ENCODE data around the gene FAM9C.
A peak's percentile ranks its signal among the peaks of the same experiment; 100 is the strongest.

FAM9C gene

GRCh38 chrX:13080128-13080795 lies 35.8 kb upstream of the FAM9C start:
- Histone ChIP-seq H2AFZ (ENCODE audit: low read depth, low read length) (no peak overlapping the region), H3K79me1 (replicated peaks; ENCODE audit: low read length, poor library complexity, severe bottlenecking) (no peaks in the 10 kb centered on the region), H2BK120ac (ENCODE audit: low read depth, low read length) (no peak overlapping the region), H3K27me3 (ENCODE audit: control insufficient read depth in 1 of 2, insufficient read depth in 1 of 2, low read length in 2 of 2) (peaks cover 0 to 5% of the 10 kb centered on the region in 2 experiments), H3K4me3 (ENCODE audit: insufficient read depth in 1 of 2, low read depth in 1 of 2, low read length in 2 of 2) (no peak overlapping the region), H3K4ac (ENCODE audit: low read depth in 1 of 2, low read length in 2 of 2) (no peak overlapping the region), H3K4me2 (ENCODE audit: low read length, poor library complexity, severe bottlenecking) (no peak overlapping the region), H3K36me3 (ENCODE audit: control insufficient read depth in 1 of 2, insufficient read depth in 2 of 2, low read depth in 1 of 2, low read length in 2 of 2) (no peaks in the 10 kb centered on the region), H2BK5ac (ENCODE audit: low read depth, low read length, poor library complexity, severe bottlenecking) (no peak overlapping the region), H3K27ac (ENCODE audit: low read length, poor library complexity, severe bottlenecking) (no peak overlapping the region), H3K9ac (ENCODE audit: low read length) (no peak overlapping the region), H3K23ac (ENCODE audit: low read length in 2 of 2) (no peak overlapping the region), H4K8ac (ENCODE audit: low read length) (no peak overlapping the region), H2BK12ac (ENCODE audit: low read length in 2 of 2) (no peak overlapping the region), H3K9me3 (ENCODE audit: control insufficient read depth, low read length) (no peaks in the 10 kb centered on the region), H4K91ac (ENCODE audit: low read length) (no peak overlapping the region), H3K4me1 (ENCODE audit: control insufficient read depth, insufficient read depth, low read depth, low read length) (peaks cover 4% of the 10 kb centered on the region), H3K14ac (ENCODE audit: low read length in 2 of 2) (no peak overlapping the region), H2AK5ac (ENCODE audit: low read length, severe bottlenecking) (no peak overlapping the region), H3K18ac (ENCODE audit: low read depth in 1 of 2, low read length in 2 of 2) (no peak overlapping the region), H2BK15ac (ENCODE audit: low read depth, poor library complexity, severe bottlenecking) (no peak overlapping the region)
- WGBS, result 100% methylated on average over 1 of the region's 4 CpGs
- DNase-seq, result no peak

DNA sequence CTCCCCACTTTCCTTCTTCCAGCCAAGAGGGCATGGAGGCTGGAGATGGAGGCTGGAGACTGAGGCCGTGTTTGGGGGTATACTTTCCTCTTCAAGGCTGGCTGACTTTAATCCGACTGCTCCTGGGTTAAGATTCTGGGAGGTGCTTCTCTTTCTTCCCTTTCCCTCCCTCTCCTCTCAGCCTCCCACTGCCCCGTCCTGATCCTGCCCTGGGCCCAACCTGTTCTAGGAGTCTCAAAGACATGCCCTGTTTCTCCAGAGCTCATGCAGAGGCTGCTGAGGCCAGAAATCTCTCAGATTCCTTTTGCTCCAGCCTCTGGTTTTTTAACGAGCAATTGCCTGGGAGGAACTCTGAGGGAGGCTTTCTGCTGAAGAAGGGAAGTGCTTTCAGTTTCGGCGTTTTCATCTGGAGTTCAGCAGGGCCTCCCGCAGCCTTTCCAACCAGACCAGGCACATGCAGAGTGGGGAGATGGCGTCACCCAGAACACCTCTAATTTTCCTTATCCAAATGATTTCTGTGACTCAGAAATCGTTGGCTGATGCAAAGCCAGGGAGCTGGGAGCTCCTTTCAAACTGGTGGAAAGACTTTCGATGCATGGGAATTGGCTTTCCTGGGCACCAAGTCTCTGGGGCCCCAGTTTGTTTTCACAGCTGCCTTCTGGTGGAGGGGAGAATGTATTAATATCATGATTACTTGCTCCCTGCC lies 34.5 kb upstream of the FAM9C start:
- DNase-seq, result peak; percentile 85
- H3K4me3 ChIP-seq (ENCODE audit: insufficient read depth in 1 of 2, low read depth in 1 of 2, low read length in 2 of 2), result peak overlapping the region in 1 of 2 experiments; percentile 42

GRCh38 chrX:13077168-13077567 lies 32.7 kb upstream of the FAM9C start:
- no peak overlapping the region for H2BK120ac ChIP-seq (ENCODE audit: low read depth, low read length)
- H3K27me3 ChIP-seq (ENCODE audit: control insufficient read depth in 1 of 2, insufficient read depth in 1 of 2, low read length in 2 of 2), result peaks cover 0 to 3% of the 10 kb centered on the region in 2 experiments
- H3K4ac ChIP-seq (ENCODE audit: low read depth in 1 of 2, low read length in 2 of 2), result no peak overlapping the region
- 8% methylated on average over 2 of the region's 2 CpGs for WGBS
- H3K4me3 ChIP-seq (ENCODE audit: insufficient read depth in 1 of 2, low read depth in 1 of 2, low read length in 2 of 2), result no peak overlapping the region
- H2BK15ac ChIP-seq (ENCODE audit: low read depth, poor library complexity, severe bottlenecking), result no peak overlapping the region
- H2BK5ac ChIP-seq (ENCODE audit: low read depth, low read length, poor library complexity, severe bottlenecking), result no peak overlapping the region
- H3K4me1 ChIP-seq (ENCODE audit: control insufficient read depth, insufficient read depth, low read depth, low read length), result peaks cover 4% of the 10 kb centered on the region
- no peak overlapping the region for H2AK5ac ChIP-seq (ENCODE audit: low read length, severe bottlenecking)
- no peaks in the 10 kb centered on the region for H3K36me3 ChIP-seq (ENCODE audit: control insufficient read depth in 1 of 2, insufficient read depth in 2 of 2, low read depth in 1 of 2, low read length in 2 of 2)
- no peaks in the 10 kb centered on the region for H3K9me3 ChIP-seq (ENCODE audit: control insufficient read depth, low read length)
- H3K14ac ChIP-seq (ENCODE audit: low read length in 2 of 2), result no peak overlapping the region
- no peak overlapping the region for H3K27ac ChIP-seq (ENCODE audit: low read length, poor library complexity, severe bottlenecking)
- peak; percentile 73 for DNase-seq
- no peak overlapping the region for H3K4me2 ChIP-seq (ENCODE audit: low read length, poor library complexity, severe bottlenecking)
- no peak overlapping the region for H4K8ac ChIP-seq (ENCODE audit: low read length)
- no peak overlapping the region for H3K9ac ChIP-seq (ENCODE audit: low read length)
- H3K79me1 ChIP-seq (replicated peaks; ENCODE audit: low read length, poor library complexity, severe bottlenecking), result no peaks in the 10 kb centered on the region
- H3K23ac ChIP-seq (ENCODE audit: low read length in 2 of 2), result no peak overlapping the region
- no peak overlapping the region for H2BK12ac ChIP-seq (ENCODE audit: low read length in 2 of 2)
- H4K91ac ChIP-seq (ENCODE audit: low read length), result no peak overlapping the region
- no peak overlapping the region for H2AFZ ChIP-seq (ENCODE audit: low read depth, low read length)
- H3K18ac ChIP-seq (ENCODE audit: low read depth in 1 of 2, low read length in 2 of 2), result peak overlapping the region in 1 of 2 experiments; percentile 5

More for the DNA sequence above, 34.5 kb upstream of the FAM9C start:
- H2AFZ ChIP-seq (ENCODE audit: low read depth, low read length), result no peak overlapping the region
- H3K14ac ChIP-seq (ENCODE audit: low read length in 2 of 2), result no peak overlapping the region
- H3K36me3 ChIP-seq (ENCODE audit: control insufficient read depth in 1 of 2, insufficient read depth in 2 of 2, low read depth in 1 of 2, low read length in 2 of 2), result no peaks in the 10 kb centered on the region
- peak overlapping the region; percentile 18 to 23 for H2BK12ac ChIP-seq (ENCODE audit: low read length in 2 of 2)
- H4K91ac ChIP-seq (ENCODE audit: low read length), result peak overlapping the region; percentile 72
- peak overlapping the region; percentile 64 for H4K8ac ChIP-seq (ENCODE audit: low read length)
- 55% methylated on average over 8 of the region's 10 CpGs for WGBS
- no peak overlapping the region for H3K4me2 ChIP-seq (ENCODE audit: low read length, poor library complexity, severe bottlenecking)
- no peaks in the 10 kb centered on the region for H3K9me3 ChIP-seq (ENCODE audit: control insufficient read depth, low read length)
- H3K27ac ChIP-seq (ENCODE audit: low read length, poor library complexity, severe bottlenecking), result peak overlapping the region; percentile 97
- H2AK5ac ChIP-seq (ENCODE audit: low read length, severe bottlenecking), result peak overlapping the region; percentile 64
- H3K27me3 ChIP-seq (ENCODE audit: control insufficient read depth in 1 of 2, insufficient read depth in 1 of 2, low read length in 2 of 2), result peaks cover 0 to 3% of the 10 kb centered on the region in 2 experiments
- H2BK5ac ChIP-seq (ENCODE audit: low read depth, low read length, poor library complexity, severe bottlenecking), result peak overlapping the region; percentile 14
- peak overlapping the region; percentile 87 for H3K9ac ChIP-seq (ENCODE audit: low read length)
- H2BK15ac ChIP-seq (ENCODE audit: low read depth, poor library complexity, severe bottlenecking), result no peak overlapping the region
- peak overlapping the region in 1 of 2 experiments; percentile 49 for H3K4ac ChIP-seq (ENCODE audit: low read depth in 1 of 2, low read length in 2 of 2)
- H2BK120ac ChIP-seq (ENCODE audit: low read depth, low read length), result peak overlapping the region; percentile 34
- H3K18ac ChIP-seq (ENCODE audit: low read depth in 1 of 2, low read length in 2 of 2), result peak overlapping the region; percentile 52 to 66
- no peak overlapping the region for H3K23ac ChIP-seq (ENCODE audit: low read length in 2 of 2)
- no peaks in the 10 kb centered on the region for H3K79me1 ChIP-seq (replicated peaks; ENCODE audit: low read length, poor library complexity, severe bottlenecking)
- H3K4me1 ChIP-seq (ENCODE audit: control insufficient read depth, insufficient read depth, low read depth, low read length), result peaks cover 4% of the 10 kb centered on the region

GRCh38 chrX:13076176-13076961 lies 31.9 kb upstream of the FAM9C start:
- H3K18ac ChIP-seq (ENCODE audit: low read depth in 1 of 2, low read length in 2 of 2), result no peak overlapping the region
- no peak overlapping the region for H3K9ac ChIP-seq (ENCODE audit: low read length)
- H4K8ac ChIP-seq (ENCODE audit: low read length), result no peak overlapping the region
- no peak overlapping the region for H2BK5ac ChIP-seq (ENCODE audit: low read depth, low read length, poor library complexity, severe bottlenecking)
- no peak overlapping the region for H2BK12ac ChIP-seq (ENCODE audit: low read length in 2 of 2)
- no peak overlapping the region for H3K4ac ChIP-seq (ENCODE audit: low read depth in 1 of 2, low read length in 2 of 2)
- 100% methylated on average over 1 of the region's 4 CpGs for WGBS
- H2BK15ac ChIP-seq (ENCODE audit: low read depth, poor library complexity, severe bottlenecking), result no peak overlapping the region
- H3K4me1 ChIP-seq (ENCODE audit: control insufficient read depth, insufficient read depth, low read depth, low read length), result peaks cover 4% of the 10 kb centered on the region
- no peak overlapping the region for H3K14ac ChIP-seq (ENCODE audit: low read length in 2 of 2)
- no peak overlapping the region for H2AK5ac ChIP-seq (ENCODE audit: low read length, severe bottlenecking)
- H4K91ac ChIP-seq (ENCODE audit: low read length), result no peak overlapping the region
- no peaks in the 10 kb centered on the region for H3K36me3 ChIP-seq (ENCODE audit: control insufficient read depth in 1 of 2, insufficient read depth in 2 of 2, low read depth in 1 of 2, low read length in 2 of 2)
- H3K4me2 ChIP-seq (ENCODE audit: low read length, poor library complexity, severe bottlenecking), result no peak overlapping the region
- DNase-seq, result peak; percentile 29
- no peaks in the 10 kb centered on the region for H3K79me1 ChIP-seq (replicated peaks; ENCODE audit: low read length, poor library complexity, severe bottlenecking)
- H3K9me3 ChIP-seq (ENCODE audit: control insufficient read depth, low read length), result no peaks in the 10 kb centered on the region
- H3K23ac ChIP-seq (ENCODE audit: low read length in 2 of 2), result no peak overlapping the region
- no peak overlapping the region for H3K4me3 ChIP-seq (ENCODE audit: insufficient read depth in 1 of 2, low read depth in 1 of 2, low read length in 2 of 2)
- H2BK120ac ChIP-seq (ENCODE audit: low read depth, low read length), result peak overlapping the region; percentile 19
- H2AFZ ChIP-seq (ENCODE audit: low read depth, low read length), result no peak overlapping the region
- H3K27ac ChIP-seq (ENCODE audit: low read length, poor library complexity, severe bottlenecking), result no peak overlapping the region
- peaks cover 0 to 3% of the 10 kb centered on the region in 2 experiments for H3K27me3 ChIP-seq (ENCODE audit: control insufficient read depth in 1 of 2, insufficient read depth in 1 of 2, low read length in 2 of 2)
